ENCODE data around the gene TRIM10.
"Not testable (repeated sequence)": the region's sequence is repeated elsewhere in the genome, so short reads cannot be mapped to it uniquely, and the experiment has no call there.

The TRIM10 gene

GRCh38 chr6:30171677-30172471 lies 10.9 kb upstream of the TRIM10 start:
- DNase-seq = peak; percentile 47

DNA sequence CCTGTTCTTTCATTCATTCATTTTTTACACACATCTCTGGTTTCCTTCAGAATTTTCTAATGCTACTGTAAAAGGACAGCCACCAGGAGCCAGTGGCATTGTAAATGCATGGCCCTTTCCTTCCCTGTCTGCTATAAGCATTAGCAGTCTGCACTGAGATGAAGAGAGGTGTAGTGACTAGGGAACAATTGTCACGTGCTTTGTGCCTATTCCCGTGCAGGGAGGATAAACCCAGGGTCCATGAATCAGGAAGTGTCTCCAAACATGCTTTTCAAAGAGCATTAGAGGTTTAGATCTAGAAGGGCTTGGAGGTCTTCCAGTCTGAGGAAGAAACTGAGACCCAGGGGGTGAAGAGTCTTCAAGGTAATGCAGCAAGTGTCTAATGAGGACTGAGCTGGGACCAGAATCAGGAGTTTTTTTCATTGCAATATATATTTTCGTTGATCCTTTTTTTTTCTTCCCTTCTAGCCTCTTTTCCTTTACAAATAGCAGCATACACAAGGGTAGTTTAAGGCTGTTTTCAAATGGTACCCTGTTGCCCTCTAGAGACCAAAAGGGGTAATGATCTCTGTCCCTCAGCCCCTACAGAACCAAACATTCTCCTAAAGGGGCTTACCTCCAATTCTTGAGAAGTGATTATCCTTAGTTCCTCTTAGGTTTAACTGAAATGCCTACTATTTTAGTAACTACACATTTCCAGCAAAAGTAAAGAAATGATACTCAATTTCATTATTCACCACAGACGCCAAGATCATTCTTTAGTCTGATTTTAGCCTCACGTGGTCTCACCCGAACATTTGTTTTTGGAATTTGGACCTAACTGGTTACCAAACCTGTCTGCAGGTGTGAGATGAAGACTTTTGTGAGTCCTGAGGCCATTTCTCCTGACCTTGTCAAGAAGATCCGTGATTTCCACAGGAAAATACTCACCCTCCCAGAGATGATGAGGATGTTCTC lies 8.9 kb upstream of the TRIM10 start:
- DNase-seq = peak; percentile 84

DNA sequence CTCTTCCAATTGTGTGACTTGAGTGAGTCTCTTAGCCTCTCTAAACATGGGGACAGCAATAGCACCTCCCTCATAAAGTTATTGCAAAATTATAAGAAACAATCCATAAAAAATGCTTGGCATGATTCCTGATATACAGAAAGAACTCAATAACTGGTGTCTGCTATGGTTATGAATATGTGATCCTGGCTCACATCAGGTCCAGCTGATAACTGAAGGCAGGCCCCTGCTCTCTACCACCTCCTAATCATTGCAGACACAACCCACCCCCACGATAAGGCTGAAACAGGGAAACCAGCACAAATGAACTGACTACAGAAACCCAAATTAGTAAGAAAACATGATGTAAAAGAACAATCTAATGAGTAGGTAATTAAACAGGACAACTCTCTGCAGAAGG lies 7.7 kb upstream of the TRIM10 start:
- peak; percentile 40 for DNase-seq

- DNase-seq = no peak
Observed at GRCh38 chr6:30167101-30167500, 6.1 kb upstream of the TRIM10 start.

GRCh38 chr6:30165238-30165637 lies 4.2 kb upstream of the TRIM10 start:
- not testable (repeated sequence) for DNase-seq

DNA sequence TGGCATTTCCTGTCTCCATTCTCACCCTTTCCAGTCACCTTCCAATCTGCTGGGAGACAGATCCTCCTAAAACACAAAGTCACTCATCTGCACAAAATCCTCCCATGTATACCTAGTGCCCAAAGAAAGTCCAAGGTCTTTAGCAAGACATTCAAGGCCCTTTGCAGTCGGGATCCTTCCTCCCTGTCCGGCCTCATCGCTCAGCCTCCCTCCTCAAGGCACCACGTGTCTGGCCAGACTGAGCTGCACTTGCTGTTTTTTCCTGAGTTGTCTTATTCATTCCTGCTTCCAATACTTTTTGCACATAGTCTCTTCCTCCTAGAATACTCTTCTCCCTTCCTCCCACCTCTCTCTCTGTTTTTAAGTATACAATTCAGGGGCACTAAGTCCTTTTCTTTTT lies 3.7 kb upstream of the TRIM10 start:
- DNase-seq = no peak

DNA sequence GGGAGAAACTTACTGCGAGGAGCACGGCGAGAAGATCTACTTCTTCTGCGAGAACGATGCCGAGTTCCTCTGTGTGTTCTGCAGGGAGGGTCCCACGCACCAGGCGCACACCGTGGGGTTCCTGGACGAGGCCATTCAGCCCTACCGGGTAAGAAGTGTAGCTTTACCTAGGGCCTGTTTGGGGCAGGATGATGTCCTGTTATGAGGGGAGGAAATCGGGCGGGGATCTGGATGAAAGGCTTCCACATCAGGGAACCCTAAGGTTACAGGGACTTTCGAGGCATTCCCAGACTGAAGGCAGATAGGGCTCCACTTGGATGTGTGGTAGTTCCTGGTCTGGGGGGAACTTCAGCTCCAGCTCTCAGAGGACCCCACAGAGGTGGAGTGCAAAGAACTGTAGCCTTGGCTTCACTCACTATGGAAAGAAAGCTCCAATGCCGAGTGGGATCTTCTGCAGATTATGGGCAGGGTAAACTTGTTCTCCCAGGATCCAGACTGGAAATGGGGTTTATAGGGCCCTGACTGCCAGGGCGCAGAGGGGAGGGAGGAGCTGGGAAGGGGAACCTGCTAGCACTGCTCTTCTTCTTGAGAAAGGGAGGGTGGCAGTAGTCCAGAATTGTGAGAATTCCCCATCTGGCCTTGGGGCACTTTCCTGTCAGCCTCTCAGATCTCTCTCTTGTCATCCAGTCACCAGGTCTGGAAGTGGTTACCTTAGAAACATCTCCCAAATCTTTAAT lies 3.1 kb upstream of the TRIM10 start:
- no peak for DNase-seq

DNA sequence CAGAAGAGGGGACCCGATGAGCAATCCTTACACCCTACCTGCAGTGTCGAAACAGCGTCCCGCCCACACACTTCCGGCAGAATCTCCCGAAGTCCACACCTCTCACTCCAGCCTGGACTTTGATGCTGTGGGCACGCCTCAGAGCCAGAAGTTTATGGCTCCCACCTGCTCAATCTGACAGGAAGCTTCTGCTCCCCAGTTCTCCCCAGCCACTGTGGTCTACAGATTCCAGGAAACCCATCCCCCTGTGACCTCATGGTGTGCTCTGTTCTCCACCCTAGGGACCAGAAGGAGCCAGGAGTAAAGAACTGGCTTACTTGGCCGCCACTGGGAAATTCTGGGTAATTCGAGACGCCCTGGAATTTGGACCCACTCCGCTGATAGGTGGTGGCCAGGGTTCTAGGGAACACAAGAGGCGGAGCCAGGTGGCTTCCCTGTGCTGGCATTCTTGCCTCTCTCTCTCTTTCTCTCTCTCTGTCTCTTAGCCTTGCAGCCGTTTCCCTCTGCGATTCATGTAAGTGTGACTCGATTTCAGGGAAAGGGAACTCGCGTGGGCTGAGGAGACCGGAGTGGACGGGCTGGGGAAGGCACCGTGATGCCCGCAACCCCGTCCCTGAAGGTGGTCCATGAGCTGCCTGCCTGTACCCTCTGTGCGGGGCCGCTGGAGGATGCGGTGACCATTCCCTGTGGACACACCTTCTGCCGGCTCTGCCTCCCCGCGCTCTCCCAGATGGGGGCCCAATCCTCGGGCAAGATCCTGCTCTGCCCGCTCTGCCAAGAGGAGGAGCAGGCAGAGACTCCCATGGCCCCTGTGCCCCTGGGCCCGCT lies 2.3 kb upstream of the TRIM10 start, which contains the start of gene TRIM15:
TRIM15 (plus strand) TSS at position 457 of the 828 bp plus-strand sequence; CDS start at position 596, 139 bp downstream.
- DNase-seq = peak; percentile 51

DNA sequence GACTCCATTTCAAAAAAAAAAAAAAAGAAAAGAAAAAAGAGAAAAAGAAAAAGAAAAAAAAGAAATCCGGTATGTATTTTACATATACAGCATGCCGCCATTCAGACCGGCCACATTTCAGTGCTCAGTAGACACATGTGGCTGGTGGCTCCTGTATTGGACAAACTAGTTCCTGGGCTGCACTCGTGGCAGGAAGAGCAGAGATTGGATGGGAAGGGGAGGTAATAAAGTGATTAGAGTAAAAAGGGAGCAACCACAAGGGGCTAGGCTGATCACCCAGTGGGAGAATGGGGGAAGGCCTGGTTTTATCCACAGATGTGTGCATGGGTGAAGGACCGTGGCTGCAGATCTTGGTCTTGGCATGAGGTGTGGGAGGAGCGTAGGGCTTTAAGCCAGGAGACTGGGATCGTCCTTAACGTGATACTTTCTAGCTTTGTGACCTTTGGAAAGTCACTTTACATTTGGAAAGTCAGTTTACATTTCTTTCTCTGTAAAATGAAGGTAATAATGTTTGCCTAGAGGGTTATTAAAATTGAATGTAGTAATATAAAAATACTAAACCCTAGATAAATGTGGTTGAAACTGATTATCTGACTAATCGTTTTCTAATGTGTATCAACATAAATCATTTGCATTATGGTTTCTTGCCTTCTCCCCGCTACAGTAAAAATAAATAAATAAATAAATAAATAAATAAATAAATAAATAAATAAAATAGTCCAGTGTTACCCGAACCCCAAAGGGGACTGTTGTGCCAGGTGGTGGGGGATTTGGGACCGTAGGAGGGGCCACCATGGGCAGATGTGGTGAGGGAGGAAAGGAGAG lies 1.5 kb upstream of the TRIM10 start:
- DNase-seq = no peak

DNA sequence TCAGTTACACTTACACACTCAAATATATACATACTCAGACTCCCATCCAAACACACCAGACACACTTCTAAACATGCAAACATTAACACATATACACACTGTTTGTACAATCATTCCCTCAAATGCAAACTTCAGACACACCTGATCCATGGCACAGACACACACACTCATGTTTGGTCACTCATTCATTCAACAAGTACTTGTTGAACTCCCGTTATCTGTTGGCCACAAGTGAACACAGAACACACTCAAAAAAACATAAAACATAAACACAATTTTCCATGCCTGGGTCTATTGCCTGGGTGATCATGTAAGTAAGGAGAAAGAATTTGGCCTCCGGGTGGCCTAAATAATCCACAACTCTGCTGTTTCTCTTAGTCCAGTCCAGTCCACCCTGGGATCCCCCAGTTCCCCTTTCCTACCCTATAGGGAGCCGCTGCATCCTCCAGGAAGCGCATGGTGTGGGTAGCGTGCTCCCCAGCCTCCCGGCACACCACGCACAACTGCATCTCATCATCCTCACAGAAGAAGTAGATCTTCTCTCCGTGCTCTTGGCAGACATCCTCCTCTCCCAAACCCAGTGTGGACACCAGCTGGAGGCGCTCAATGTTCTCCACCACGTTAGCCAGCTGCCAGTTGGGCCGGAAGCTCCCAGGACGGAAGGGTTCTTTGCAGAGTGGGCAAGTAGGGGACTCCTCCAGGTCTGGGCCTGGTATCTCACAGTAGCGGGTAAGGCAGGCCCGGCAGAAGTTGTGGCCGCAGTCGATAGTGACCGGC lies 815 bp downstream of the TRIM10 start:
- no peak for DNase-seq

GRCh38 chr6:30158475-30159040 lies 2.5 kb downstream of the TRIM10 start:
- no peak for DNase-seq

DNA sequence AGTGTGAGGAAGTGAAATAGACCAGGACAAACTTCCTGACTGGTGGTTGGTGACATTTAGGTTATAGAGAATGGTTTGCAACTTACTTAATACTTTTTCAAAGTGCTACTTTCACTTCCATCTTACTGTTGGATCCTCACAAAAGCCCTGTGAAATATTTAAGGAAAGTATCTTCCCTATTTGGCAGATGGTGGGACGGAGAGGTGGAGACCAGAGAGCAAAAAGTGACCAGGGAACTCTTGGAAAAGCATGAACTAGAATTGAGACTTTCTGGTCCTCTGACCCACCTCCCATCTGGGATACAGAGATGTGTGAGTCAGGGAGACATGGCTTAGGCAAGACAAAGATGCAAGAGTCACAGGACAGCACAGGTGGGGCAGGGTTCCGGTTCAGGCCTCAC lies 3.0 kb downstream of the TRIM10 start:
- DNase-seq = no peak

- no peak for DNase-seq
Observed at GRCh38 chr6:30157581-30157980, 3.4 kb downstream of the TRIM10 start.

GRCh38 chr6:30156774-30157173 lies 4.2 kb downstream of the TRIM10 start:
- no peak for DNase-seq

GRCh38 chr6:30156262-30156599 lies 4.8 kb downstream of the TRIM10 start:
- DNase-seq = peak; percentile 31

GRCh38 chr6:30155520-30156261 lies 5.3 kb downstream of the TRIM10 start:
- no peak for DNase-seq

DNA sequence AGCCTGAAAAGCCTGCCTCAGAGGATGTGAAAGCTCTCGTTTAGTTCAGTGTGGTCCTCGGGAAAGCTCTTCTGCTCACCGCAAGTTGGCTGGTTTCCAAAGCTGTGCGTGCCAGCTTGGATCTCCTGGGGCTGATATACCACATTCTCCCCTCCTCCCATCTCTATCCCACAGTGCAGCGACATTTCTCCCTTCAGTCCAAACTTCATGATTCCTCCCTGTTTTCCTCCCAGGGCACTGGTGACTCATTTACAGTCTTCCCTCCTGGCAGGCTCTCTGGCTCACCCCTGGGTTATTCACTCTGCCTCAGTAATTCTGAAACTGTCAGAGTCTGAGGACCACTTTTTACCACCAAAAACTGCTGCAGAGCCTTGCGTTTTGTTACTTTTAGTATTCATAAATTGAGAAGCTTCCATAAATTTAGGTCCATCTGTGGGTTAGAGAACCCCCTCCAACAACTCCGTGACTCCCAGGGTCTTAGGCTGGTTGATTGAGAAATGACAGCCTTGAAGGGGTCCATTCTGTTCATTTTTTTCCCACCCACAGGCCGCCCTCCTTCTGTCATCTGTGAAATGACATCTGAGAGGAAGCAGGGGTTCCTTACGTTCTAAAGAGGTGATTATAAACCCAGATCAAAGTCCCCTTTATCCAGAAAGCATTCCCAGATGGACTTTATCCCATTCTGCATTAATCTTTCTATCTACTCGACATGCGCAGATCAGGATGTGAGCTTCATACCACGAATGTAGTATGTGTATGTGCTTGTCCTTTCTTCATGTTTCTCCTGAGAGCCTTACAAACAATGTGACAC lies 6.1 kb downstream of the TRIM10 start:
- no peak for DNase-seq

DNA sequence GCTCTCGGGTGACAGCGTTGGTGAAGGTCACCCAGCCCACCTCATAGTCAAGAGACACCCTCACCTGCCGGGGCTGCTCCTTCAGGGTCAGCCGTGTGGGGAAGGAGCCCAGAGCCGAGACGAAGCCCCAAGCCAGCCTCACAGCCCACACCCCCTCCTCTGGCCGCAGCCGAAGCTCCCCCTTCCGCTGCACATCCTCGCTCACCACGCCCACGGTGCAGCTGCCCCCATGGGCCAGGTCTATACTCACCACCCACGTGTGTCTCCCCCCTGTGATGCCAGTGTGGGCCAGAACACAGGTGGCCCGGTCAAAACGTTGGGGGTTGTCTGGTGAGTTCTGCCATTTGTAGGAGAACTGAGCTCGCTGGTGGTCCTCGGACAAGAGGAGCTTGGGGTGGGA lies 7.0 kb downstream of the TRIM10 start:
- DNase-seq = no peak
